SKM-1 (cell line): ENCODE measurements around the gene SEPTIN6.
"Not testable (repeated sequence)": the region's sequence is repeated elsewhere in the genome, so short reads cannot be mapped to it uniquely, and the experiment has no call there.

ENCODE experiments used
- DNase-seq: peaks from one replicate; lab custom pipeline; 2025; ENCODE audit not compliant: unreplicated experiment; lab: John Stamatoyannopoulos, UW

The SEPTIN6 gene

GRCh38 chrX:119692191-119693039 is 553 bp downstream of the SEPTIN6 start:
- DNase-seq, result no peak

DNA sequence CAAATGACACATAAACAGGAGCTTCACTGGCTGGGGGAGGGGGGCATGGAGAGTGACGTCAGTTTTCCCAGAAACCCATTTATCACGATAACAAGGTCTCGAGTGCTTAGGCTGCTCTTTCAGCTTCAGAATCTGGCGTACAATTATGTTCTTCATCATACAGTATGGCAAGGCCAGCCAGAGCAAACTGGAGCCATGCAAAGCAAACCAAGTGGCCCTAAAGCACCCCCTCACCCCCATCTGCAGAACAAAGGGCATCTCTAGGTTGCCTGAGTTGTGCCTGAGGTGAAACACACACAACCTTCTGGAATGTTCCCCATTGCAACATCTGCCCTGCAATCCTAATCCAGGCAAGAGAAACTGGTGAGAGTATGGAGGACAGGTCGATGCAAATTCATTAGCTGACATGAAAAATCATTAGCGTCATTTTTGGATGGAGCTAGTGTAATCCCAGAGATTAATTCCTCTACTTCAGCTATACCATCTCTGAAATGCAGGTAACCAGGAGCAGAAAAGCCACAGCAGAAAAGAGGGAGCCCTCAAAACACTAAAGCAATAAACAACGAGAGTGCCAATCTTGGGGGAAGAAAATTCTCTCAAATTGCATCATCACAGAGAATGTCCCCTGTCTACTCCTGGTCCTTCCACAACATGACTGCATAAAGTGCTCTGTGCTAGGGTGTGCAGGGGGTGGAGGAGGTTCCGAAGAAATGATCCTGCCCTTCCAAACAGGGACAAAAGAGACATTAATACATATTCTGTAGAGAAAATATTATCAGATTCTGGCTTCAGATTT is 1.8 kb downstream of the SEPTIN6 start:
- DNase-seq, result no peak

DNA sequence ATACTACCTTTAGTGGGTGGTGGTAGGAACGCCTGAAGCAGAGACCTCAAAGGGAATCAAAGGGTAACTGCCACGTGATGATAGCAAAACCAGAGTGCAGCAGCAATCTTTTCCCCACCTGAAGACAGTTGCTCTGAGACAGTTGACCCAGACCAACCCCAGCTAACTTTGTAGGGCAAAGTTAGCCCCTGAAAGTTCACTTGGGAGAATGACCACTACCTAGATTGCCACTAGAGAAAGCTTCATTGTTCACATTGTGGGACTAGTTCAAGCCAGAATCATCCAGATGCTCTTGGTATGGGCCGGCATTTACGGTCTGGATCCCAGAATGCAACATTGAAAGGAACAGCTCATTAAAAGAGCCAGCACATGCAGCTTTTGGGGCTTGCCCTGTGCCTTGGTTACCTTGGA is 4.1 kb downstream of the SEPTIN6 start:
- DNase-seq, result no peak

- DNase-seq, result no peak
These were observed 5.1 kb downstream of the SEPTIN6 start for GRCh38 chrX:119687661-119688413.

DNA sequence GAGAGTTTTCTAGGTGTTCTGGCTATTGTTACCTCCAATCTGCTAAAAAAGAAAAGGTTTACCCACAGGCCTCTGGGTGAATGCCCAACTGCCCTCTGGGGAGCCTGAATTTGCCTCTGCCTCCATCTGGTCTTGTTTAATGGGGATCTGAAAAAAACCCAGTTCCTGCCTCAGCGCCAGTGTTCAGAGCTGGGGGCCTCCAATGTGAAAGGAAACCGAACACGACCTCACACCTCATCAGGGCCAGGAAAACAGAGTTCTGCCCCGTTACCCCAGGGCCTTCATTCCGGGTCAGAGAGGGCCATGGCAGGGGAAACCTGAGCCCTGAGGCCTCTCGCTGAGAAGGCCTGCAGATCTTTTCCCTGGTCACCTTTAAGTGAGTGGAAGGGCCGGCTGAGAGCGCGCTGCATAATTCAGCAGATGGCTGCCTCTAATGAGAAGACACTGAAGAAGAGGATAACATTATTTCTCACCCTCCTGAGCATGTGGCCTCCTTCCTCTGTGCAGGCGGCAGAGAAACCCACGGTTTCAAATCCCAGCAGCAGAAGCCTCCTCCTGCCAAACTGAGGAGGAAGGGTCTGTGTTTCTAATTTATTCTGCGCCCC is 6.8 kb downstream of the SEPTIN6 start:
- no peak for DNase-seq

DNA sequence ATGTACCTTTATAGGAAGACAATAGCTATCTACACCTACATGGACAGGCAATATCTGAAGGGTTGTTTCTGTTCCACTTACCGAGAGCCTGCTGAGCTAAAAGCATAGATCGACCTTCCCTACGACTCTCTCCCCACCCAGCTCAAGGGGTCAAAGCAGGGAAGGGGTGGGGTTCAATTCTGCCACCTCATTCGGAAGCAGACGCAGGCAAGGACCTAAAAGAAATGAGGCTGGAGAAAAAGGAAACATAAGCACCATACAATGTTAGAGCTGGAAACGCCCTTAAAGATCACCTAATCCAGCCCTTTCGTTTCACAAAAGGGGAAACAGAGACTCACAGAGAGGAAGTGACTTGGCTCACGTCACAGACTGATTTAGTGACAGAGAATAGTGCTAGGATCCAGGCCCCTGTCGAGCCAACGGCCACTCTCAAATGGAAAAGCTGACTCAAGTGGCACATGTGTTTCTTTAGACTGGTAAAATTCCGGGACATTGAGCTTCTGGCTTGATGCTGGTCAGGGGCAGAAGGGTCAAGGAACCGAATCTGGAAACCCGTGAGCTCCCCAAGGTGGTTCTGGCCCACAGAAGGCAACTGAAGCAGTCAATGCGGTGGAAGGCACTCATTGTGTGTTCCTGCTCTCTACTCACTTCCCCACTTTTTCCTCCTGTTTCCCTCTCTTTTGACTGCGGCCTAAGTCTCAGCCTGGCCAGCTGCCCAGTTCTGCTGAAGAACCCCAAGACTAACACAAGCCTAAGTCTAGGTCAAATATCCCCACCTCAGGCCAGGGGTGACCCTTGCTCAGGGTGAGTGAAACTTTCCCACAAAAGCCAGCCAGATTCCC is 7.5 kb downstream of the SEPTIN6 start:
- DNase-seq, result peak; percentile 29

DNA sequence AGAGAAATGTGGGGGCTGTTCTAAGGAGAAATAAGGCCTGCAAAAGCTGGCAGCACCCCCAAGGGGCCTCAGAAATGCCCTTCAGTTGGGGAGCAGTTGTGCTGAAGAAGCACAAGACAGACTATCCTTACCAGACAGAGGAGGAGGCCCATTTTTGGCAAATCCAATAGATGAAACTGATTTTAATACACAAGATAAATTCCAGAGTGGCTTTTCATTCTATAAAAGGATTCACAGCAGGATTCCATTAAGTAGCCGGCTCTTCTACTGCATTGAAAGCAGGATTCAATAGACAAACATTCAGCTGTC is 8.1 kb downstream of the SEPTIN6 start:
- DNase-seq, result no peak

- DNase-seq, result not testable (repeated sequence)
These were observed 8.7 kb downstream of the SEPTIN6 start for GRCh38 chrX:119684312-119684711.

DNA sequence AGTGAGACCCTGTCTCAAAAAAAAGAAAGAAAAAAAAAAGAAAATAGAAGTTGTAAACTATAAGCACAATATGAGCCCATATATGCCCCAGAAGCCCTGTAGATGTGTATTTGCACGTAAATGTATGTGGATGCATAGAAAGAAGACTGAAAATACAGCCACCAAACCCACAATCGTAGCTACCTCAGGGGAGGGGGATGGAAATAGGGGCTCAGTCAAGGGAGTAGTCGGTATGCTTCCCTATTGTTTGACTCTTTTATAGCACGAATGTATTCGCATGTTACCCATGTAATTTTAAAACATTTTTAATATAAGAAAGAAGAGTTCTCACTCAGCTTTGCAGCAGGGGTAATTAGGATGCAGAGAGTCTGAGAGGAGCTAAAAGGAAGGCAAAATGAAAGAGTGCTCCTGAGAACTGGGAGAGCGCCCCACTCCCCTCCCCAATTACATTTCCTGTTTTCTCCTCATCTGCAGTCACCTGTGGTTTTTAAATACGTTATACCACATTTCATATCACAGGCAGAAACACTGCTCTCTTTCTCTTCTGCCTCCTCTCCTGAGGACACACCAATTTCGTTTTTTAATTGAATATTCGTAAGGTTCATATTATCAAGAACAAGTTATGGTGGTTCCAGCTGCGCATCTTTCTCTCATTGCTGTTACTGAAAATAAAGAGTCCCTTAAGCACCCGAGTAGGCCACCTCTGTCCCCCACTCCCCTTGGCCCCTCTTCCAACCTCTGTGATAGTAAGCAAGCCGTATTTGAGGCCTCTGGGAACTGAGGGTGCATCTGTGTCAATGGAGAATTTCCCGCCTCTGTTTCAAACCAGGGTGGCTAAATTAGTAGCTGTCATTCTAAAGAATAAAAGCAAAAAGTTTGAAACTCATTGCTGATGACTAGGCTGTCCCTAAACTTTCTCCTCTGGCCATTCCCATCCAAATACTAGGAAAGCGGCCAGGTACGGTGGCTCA is 10.7 kb downstream of the SEPTIN6 start:
- DNase-seq, result no peak

DNA sequence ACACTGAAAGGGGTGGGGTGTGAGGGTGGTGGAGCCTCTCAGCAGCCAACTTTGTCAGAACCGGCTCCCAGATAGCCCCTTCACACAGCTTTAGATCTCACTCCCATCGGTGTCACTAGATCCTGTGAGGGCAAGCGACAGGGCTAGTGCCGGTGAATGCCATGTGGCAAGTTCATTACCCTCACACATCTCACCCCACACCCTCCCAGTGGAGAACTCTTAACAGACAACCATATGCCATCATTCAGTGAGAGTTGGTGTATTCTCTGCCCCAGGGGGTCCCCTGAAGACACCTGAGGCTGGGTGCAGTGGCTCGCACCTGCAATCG is 15.3 kb downstream of the SEPTIN6 start:
- DNase-seq, result no peak

DNA sequence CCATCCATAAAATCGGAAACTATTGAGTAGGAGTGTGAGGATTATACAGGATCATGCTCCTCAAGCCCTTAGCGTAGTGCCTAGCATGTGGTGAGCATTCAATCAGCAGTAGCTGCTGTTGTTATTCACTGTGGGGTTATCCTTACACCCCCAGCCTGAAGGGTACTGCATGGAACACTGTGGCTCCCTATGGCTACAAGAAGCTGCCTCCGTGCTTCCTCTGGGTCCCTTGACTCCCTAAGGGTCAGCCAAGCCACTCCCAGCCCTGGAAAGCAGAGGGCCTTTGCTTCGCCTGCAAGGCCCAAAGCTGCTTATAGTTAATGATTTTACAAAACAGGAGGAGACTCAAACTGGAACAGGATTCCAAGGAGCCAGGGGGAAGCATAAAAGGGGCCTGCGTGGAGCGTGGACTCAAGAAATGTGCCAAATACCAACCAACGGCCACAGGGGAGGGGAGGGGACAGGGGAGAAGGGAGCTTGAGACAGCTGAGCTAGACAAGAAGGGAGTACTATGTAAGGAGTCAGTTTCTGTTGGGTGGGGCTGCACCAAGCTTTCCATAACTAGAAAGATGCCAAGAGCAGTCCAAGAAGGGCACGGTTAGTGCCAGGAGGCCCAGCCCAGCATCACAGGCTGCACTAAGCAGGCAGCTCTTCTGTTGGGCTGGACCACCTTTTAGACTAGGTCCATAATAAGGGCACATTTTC is 15.9 kb downstream of the SEPTIN6 start:
- DNase-seq, result no peak

DNA sequence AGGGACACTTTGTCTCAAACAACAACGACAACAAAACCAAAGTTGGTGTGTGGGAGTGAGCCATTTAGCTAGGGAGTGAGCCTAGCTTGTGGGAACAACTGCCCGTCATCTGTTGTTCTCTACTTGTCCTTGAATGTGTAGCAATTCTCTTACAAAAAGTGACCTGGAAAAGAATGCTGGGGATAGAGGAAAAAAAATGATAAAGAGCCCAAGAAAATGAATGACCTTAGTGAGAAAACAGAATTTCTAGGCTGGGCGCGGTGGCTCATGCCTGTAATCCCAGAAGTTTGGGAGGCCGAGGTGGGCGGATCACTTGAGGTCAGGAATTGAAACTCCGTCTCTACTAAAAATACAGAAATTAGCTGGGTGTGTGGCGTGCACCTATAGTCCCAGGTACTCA is 19.6 kb downstream of the SEPTIN6 start:
- DNase-seq, result no peak

GRCh38 chrX:119672426-119672825 is 20.5 kb downstream of the SEPTIN6 start:
- no peak for DNase-seq

GRCh38 chrX:119669424-119670037 is 23.4 kb downstream of the SEPTIN6 start:
- no peak for DNase-seq

GRCh38 chrX:119667111-119667878 is 25.7 kb downstream of the SEPTIN6 start:
- no peak for DNase-seq

DNA sequence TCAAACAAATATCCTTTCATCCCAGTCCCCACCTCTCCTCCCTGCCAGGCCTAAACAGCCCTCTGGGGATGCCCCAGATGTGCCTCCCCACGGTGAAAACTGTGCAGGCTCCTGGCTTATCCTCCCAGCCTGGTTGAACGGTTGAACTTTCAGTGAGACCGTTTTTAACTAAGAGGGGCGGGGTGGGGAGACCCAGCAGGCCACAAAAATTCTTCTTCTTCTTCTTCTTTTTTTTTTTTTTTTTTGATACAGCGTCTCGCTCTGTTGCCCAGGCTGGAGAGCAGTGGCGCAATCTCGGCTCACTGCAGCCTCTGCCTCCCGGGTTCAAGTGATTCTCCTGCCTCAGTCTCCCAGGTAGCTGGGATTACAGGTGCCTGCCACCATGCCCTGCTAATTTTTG is 28.1 kb downstream of the SEPTIN6 start:
- not testable (repeated sequence) for DNase-seq

GRCh38 chrX:119661486-119661885 is 31.5 kb downstream of the SEPTIN6 start:
- no peak for DNase-seq

DNA sequence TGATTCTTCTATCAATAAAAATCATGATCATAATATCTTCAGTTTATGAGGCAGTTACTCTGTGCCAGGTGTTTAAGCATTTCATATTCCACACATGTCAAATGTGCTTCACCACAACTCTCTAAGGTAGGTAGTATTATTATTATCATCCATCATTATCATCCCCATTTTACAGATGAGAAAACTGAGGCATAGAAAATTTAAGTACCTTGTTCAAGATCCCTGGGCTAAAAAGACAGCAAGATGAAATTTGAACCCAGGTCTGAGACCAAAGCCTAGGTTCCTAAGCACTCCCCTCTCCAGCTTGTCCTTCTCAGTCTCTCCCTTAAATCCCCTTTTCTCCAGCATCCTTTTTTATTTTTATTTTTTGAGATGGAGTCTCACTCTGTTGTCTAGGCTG is 33.4 kb downstream of the SEPTIN6 start:
- DNase-seq, result no peak
